Uterus (tissue), 4 donors: ENCODE measurements around the gene CDH4. TPM values are rescaled to one million over a fixed set of nuclear protein-coding genes. Genes with fewer than 3 reads are reported as not detected.

Experiments
- DNase-seq, 2 donors: peaks; one replicate each; pipeline ENCODE4 v3.0.0-alpha.2; 2019 to 2020
- H3K27ac ChIP-seq, 2 donors: fragments of 200-600 bp; sonication (generic); 1 replicate in 1 of 2; 2 replicates in 1 of 2; pipeline ENCODE4 v1.5.1; 2016 to 2018
- H3K27me3 ChIP-seq, 2 donors: fragments of 200-600 bp; sonication (generic); one replicate each; pipeline ENCODE4 v1.5.1; 2018 to 2019; ENCODE audit warnings: control low read depth in 1 of 2
- H3K36me3 ChIP-seq, 2 donors: fragments of 200-600 bp; sonication (generic); one replicate each; pipeline ENCODE4 v1.5.1; 2019; ENCODE audit warnings: control low read depth in 1 of 2
- H3K4me1 ChIP-seq, 2 donors: fragments of 200-600 bp; sonication (generic); one replicate each; pipeline ENCODE4 v1.5.1; 2018 to 2019; ENCODE audit warnings: control low read depth in 1 of 2
- H3K4me3 ChIP-seq, 2 donors: fragments of 200-600 bp; sonication (generic); 1 replicate in 1 of 2; 2 replicates in 1 of 2; pipeline ENCODE4 v1.5.1; 2018 to 2019; ENCODE audit warnings: mild to moderate bottlenecking in 1 of 2
- H3K9me3 ChIP-seq, 2 donors: fragments of 200-600 bp; sonication (generic); one replicate each; pipeline ENCODE4 v1.5.1; 2019; ENCODE audit warnings: control low read depth in 1 of 2
- CTCF ChIP-seq, 4 experiments: fragments of 200-600 bp in 2 of 4; fragments of 450-650 bp in 2 of 4; sonication (generic) in 2 of 4; IDR thresholded peaks; one replicate each; pipeline ENCODE4 v1.5.1; 2016 to 2019; ENCODE audit warnings: antibody characterized with exemption in 4 of 4, mild to moderate bottlenecking in 2 of 4, moderate library complexity in 1 of 4
- POLR2A ChIP-seq, 2 donors: fragments of 450-650 bp; IDR thresholded peaks; one replicate each; pipeline ENCODE4 v1.6.1; 2016; ENCODE audit warnings: antibody characterized with exemption in 2 of 2, mild to moderate bottlenecking in 1 of 2, moderate library complexity in 1 of 2
- intact Hi-C: fragments of 100-400 bp; cut with DNase I; formaldehyde crosslinking; loops from one replicate; pipeline ENCODE4 v1.15.1; 2023; ENCODE audit warnings: low total_unique reads
- total RNA-seq, 4 donors: library from RNA; depleted of rRNA in 3 of 4; stranded (reverse); fragments of >200 nt in 3 of 4; gene quantifications; one replicate each; pipeline versions ENCODE4 v1.1.0 to v1.2.4, GENCODE V29; 2014 to 2023
- donor health status: DM: yes; HTN: yes; CAD: no.

The CDH4 gene
- total RNA-seq, 4 donors from 2014 or later = under 0.01 to 0.55 TPM; not detected in 2

DNA sequence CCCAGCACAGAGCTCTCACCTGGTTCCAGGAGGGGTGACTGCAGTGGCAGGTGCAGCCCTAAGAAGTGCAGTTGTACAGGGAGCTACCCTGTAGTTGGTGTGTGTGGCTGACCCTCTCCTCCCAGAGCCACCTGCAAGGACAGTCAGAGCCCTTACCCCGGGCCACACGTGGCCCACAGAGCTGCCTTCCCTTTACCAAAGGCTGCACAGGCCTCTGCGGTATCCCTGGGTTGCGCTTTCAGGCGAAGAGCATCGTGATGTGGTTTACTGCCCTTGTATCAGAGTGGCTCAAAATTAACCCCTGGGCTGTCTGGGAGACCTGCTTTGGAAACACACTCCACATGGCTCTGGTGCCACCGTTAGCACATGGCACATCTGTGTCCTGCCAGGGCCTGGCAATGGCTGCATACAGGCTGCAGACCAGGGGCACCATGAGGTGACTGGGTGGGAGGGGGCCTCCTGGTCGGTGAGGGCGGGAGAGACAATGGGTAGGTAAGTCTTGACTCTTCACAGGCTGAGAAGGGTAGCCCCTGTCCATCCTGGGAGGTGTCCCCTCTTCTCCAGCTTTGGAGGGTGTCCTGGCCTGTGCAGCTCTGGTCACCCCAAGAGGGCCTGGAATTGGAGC is 81.5 kb downstream of the CDH4 start:
- Histone ChIP-seq H3K4me1 (no peaks in the 10 kb centered on the region), H3K9me3 (no peaks in the 10 kb centered on the region), H3K27me3 (no peaks in the 10 kb centered on the region), H3K4me3 (no peak overlapping the region), H3K27ac (no peak overlapping the region), H3K36me3 (no peaks in the 10 kb centered on the region)
- no peak for DNase-seq
- no peak for TF ChIP-seq POLR2A (IDR thresholded peaks at IDR 0.05)
- intact Hi-C loops = no loop called here

GRCh38 chr20:61340157-61340556 is 88.1 kb downstream of the CDH4 start:
- intact Hi-C loops = no loop called here
- Histone ChIP-seq H3K4me1 (no peaks in the 10 kb centered on the region), H3K27me3 (no peaks in the 10 kb centered on the region), H3K36me3 (no peaks in the 10 kb centered on the region), H3K27ac (no peak overlapping the region), H3K9me3 (no peaks in the 10 kb centered on the region), H3K4me3 (no peak overlapping the region)
- DNase-seq = no peak
- TF ChIP-seq CTCF (IDR thresholded peaks at IDR 0.05) (no peak), POLR2A (IDR thresholded peaks at IDR 0.05) (no peak)

- no peaks in the 10 kb centered on the region for H3K9me3 ChIP-seq
- no peaks in the 10 kb centered on the region for H3K4me1 ChIP-seq
- no peaks in the 10 kb centered on the region for H3K36me3 ChIP-seq
- TF ChIP-seq CTCF (IDR thresholded peaks at IDR 0.05) (no peak), POLR2A (IDR thresholded peaks at IDR 0.05) (no peak)
- intact Hi-C loops = no loop called here
- H3K27me3 ChIP-seq = no peaks in the 10 kb centered on the region
- no peak for DNase-seq
- no peak overlapping the region for H3K27ac ChIP-seq
- no peak overlapping the region for H3K4me3 ChIP-seq
Observed at GRCh38 chr20:61341605-61342004, 89.5 kb downstream of the CDH4 start.

DNA sequence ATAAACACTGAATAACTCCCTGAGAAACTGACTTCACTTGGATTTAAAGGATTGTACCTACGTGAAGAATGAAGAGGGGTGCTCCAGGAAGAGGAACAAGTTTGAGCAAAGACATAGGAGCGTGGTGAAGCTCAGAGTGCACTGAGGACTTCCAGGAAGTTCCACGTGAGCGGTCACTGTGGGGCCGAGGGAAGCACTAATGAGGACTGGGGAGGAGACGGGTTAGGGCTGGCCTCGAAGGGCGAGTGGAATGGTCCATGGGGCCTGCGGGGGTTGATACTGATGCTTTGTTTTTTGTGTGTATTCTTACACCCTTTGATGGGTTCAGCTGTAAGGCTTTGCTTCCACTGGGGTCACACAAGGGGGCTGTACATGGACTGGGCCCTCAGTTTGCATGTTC is 91.9 kb downstream of the CDH4 start:
- Histone ChIP-seq H3K4me1 (no peaks in the 10 kb centered on the region), H3K9me3 (no peaks in the 10 kb centered on the region), H3K4me3 (no peak overlapping the region), H3K27me3 (no peaks in the 10 kb centered on the region), H3K27ac (no peak overlapping the region), H3K36me3 (no peaks in the 10 kb centered on the region)
- DNase-seq = no peak
- intact Hi-C loops = no loop called here
- TF ChIP-seq POLR2A (IDR thresholded peaks at IDR 0.05) = no peak
- TF ChIP-seq CTCF (IDR thresholded peaks at IDR 0.05) = no peak

DNA sequence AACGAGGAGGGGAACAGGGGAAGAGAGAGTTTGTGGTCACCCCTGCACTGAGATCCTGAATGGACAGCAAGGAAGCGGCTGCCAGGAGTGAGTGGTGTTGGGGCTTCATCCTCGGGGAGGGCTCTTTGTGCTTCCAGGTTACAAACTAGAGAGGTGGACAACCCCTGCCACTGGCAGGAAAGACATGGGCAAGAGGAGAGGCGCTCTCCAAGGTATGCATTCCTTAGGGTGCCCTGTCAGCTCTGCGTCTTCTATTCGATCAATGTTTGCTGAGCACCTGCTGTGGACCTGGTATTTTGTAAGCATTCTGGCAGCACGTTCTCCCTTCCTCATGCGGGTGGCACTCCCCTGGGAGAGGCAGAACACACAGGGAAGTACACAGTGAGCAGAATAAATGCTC is 93.6 kb downstream of the CDH4 start:
- Histone ChIP-seq H3K4me1 (no peaks in the 10 kb centered on the region), H3K36me3 (no peaks in the 10 kb centered on the region), H3K4me3 (no peak overlapping the region), H3K27me3 (no peaks in the 10 kb centered on the region), H3K27ac (no peak overlapping the region), H3K9me3 (no peaks in the 10 kb centered on the region)
- TF ChIP-seq POLR2A (IDR thresholded peaks at IDR 0.05) (no peak), CTCF (IDR thresholded peaks at IDR 0.05) (no peak)
- no peak for DNase-seq
- intact Hi-C loops = no loop called here

- H3K9me3 ChIP-seq = no peaks in the 10 kb centered on the region
- H3K27me3 ChIP-seq = peaks cover 0 to 2% of the 10 kb centered on the region in 2 donors
- TF ChIP-seq CTCF (IDR thresholded peaks at IDR 0.05) (no peak), POLR2A (IDR thresholded peaks at IDR 0.05) (no peak)
- intact Hi-C loops = no loop called here
- no peaks in the 10 kb centered on the region for H3K36me3 ChIP-seq
- H3K4me3 ChIP-seq = no peak overlapping the region
- H3K27ac ChIP-seq = no peak overlapping the region
- DNase-seq = no peak
- H3K4me1 ChIP-seq = no peaks in the 10 kb centered on the region
Observed at GRCh38 chr20:61346996-61347395, 94.9 kb downstream of the CDH4 start.
